GM13977 (cell line): Measurements from ENCODE around the gene AHR.

Experiments used
- DNase-seq: peaks from one replicate; pipeline ENCODE4 v3.0.0; 2012; ENCODE audit warnings: low spot score
- in situ Hi-C: fragments of 300-500 bp; cut with MboI; formaldehyde crosslinking; loops from one replicate; pipeline ENCODE4 v1.12.0; 2022; ENCODE audit warnings: low sequenced_read_pairs, low pct_unique_long_range_greater_than_20kb, mixed read lengths, inconsistent platforms; ENCODE audit not compliant: unreplicated experiment
- TF ChIP-seq, protein P1 (sequence below): IDR thresholded peaks from 2 replicates; pipeline ENCODE4 v1.5.1; 2012; ENCODE audit warnings: mild to moderate bottlenecking, control low read depth; ENCODE audit not compliant: insufficient read depth; ENCODE audit errors: extremely low read depth, missing control alignments

AHR gene

DNA sequence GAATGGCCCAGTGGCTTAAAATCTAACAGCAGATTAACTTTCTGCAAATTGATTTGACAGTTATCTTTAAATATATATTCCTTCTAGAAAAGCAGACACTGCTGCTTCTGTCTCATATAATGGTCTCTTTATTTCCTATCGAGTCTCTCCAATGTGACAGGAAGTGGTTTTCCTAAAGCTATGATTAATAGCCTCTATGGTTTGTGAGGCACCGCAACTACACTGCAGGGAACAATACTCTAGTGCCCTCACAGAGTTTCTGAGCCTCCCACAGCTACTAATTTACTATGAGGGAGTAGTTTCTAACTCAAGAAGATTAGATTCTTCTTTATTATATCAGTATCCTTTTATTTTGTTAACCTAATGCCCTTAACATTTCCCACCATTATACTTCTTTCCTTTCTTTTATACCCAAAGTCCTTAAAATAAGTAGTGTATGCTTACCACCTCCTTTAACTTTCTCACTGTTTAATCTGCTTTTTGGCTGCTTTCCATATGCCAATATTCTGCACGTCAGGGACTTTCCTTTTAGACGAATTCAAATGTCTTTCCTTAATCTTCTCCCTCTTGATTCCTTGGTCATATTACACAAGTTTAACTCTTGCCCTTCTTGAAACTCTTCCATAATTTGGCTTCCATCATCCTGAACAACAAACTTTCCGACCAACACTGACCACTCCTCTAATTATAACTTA lies 23.8 kb upstream of the AHR start:
- TF ChIP-seq, protein P1, sequence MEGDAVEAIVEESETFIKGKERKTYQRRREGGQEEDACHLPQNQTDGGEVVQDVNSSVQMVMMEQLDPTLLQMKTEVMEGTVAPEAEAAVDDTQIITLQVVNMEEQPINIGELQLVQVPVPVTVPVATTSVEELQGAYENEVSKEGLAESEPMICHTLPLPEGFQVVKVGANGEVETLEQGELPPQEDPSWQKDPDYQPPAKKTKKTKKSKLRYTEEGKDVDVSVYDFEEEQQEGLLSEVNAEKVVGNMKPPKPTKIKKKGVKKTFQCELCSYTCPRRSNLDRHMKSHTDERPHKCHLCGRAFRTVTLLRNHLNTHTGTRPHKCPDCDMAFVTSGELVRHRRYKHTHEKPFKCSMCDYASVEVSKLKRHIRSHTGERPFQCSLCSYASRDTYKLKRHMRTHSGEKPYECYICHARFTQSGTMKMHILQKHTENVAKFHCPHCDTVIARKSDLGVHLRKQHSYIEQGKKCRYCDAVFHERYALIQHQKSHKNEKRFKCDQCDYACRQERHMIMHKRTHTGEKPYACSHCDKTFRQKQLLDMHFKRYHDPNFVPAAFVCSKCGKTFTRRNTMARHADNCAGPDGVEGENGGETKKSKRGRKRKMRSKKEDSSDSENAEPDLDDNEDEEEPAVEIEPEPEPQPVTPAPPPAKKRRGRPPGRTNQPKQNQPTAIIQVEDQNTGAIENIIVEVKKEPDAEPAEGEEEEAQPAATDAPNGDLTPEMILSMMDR, result no peak

DNA sequence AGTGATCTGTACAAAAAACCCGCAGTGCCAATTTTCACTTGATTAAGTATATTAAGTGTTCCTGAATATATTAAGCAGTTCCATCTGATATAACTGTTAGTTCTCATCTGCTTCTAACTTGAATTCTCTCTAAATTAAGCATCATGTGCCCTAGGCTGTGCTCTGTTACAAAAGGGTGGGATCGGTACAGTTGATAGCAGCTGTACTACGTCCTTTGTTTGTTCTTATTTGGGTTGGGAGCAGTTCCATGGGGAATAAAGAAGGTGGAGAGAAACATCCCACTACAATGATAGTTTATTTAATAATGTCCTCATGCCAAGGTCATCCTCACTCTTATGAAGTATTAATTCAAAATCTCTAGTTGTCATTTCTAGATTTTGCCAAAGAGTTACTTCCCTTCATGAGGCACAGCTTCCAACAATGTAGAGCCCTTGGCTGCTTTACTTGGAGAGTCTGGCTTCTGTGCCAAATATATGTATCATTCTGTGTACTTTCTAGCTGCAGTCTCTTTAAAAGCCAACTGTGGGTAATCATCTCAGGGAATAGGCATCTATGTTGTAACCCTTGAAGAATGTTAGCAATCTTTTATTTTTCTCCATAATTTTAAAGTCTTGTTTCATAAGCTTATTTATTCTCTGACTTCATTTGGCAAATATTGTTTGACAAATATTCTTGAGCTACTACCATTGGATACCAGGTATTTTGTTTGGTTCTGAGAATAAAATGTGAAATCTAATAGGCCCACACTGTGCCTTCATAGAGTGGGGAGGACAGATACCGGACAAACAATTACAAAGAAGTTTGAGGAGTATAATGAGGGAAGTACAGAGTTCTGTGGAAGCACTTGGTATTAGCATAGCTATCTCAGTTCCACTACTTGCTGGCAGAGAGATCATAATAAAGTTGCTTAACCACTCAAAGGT lies 22.4 kb upstream of the AHR start:
- DNase-seq, result no peak
- in situ Hi-C loops, result no loop called here
- TF ChIP-seq, protein P1, result no peak

More for the DNA sequence above, 23.8 kb upstream of the AHR start:
- in situ Hi-C loops, result no loop called here
- DNase-seq, result no peak

DNA sequence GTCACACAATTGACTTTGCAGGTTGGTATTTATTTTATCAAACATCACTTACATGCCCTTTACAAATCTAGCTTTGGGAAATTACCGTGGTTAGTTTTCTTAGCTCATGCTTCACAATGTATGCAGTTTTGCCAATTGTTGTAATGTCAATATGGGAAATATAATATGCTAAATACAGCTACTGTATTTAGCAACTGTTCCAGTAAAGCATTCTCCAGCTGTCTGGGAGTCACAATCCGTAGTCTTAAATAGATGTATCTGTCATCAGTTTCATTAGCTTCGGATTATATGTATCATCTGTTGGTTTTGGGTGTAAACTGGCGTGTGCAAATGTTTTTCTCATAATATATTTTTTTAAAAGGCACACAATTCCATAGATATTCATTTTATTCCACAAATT lies 19.4 kb upstream of the AHR start:
- in situ Hi-C loops, result no loop called here
- TF ChIP-seq, protein P1, result no peak
- DNase-seq, result no peak

DNA sequence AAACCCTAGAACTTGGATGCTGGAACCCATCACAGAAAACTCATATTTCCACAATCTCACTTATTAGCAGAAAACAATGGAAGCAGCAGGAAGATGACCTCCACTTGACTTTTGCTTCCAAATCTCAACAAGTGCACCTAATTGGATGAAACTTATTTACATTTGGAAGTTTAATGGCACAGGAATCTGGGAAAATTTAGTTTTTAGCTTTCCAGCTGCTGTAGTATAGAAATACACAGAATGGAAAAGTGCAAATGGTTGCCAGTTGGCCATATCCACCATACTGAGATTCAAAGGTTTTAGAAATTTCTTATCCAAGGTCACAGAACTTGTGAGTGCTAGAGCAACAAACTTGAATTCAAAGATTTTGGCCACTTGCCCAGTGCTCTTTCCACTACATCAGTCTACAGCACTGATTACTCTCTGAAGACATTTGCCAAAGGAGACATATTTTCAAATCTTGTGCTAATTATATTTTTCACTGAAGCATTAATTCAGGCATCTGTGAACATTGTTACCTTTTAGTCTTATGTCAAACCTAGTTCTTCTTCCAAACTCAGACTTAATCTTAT lies 9.3 kb upstream of the AHR start:
- in situ Hi-C loops, result no loop called here
- TF ChIP-seq, protein P1, result no peak
- DNase-seq, result no peak

DNA sequence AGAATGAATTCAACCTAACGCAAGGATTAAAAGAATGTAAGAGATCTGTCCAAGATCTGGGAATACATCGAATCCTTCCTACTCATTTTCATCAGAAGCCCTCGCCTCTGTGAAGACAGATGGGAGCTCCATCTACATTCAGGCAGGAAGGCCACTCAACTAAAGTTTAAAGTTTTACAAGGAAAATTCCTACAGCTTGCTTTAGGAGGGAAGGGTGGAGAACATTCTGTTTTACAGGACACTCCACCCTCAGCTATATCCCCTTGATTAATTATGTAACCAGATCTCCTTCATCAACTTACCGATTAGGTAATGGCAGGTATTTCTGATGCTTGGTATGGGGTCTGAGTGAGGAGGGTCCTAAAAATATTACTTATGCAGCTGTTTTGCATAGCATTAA lies 5.6 kb upstream of the AHR start:
- TF ChIP-seq, protein P1, result no peak
- in situ Hi-C loops, result no loop called here
- DNase-seq, result no peak

DNA sequence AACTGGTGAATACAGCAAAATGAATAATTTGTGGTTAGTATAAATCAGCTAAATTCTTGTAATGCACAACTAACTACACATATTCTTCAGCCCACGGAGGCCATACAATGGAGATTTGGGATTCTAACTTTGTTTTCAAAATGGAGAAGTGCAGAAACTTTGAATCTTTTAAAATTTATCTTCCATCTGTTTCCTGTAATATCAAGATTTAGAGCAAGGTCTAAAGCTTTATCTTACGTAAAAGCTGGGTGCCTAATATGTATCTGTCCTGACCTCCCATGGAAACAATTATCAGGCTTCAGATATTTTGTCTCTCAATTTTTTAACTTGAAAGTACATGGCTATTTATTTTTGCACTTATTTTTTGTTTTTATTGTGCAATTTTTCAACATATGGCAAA lies 5.0 kb upstream of the AHR start:
- TF ChIP-seq, protein P1, result no peak
- in situ Hi-C loops, result no loop called here
- no peak for DNase-seq
